Stimulated activated CD8-positive, alpha-beta memory T cell treated with anti-CD3 and anti-CD28 coated beads, Interleukin-15, amount 100 ng/mL, for 4 hours (primary cell): Measurements from ENCODE around the gene CACNA2D1.

Experiments
- DNase-seq, 2 donors: peaks; one replicate each; pipeline ENCODE4 v3.0.0-alpha.2; 2020; ENCODE audit warnings: low read depth in 2 of 2

The CACNA2D1 gene

GRCh38 chr7:82226191-82226590, 217.4 kb downstream of the CACNA2D1 start:
- DNase-seq: no peak

DNA sequence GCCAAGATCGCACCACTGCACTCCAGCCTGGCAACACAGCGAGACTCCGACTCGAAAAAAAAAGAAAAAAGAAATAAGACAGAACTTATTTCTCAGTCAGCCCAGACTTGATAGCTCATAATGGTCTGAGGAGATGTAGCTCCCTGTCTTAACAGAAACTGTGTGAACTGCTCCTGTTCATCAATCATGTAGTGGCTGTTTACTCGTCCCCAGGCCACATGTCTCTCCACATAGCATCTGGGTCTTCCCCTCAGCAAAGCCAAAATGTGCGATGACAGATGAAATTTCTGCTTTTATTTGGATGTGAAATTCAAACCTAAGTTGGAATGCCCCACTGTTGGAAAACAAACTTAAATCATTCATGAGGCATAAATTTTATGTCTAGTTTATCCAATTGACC, 219.0 kb downstream of the CACNA2D1 start:
- DNase-seq: no peak

DNA sequence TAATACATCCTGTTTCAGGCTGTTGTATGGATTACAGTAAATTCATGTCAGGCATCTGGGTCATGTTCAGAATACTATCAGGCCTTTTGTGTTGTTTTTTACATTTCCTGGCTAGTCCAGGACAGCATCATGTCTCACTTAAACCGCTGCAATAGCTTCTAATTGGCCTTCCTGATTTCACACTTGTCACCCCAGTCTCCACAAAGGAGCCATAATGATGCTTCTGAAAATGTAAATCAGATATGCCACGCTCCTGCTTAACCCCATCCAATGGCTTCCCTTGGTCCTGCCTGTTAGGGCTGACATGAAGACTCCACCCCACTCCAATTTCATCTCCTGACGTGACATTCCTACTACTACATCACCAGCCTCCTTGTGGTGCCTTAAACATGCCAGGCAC, 220.0 kb downstream of the CACNA2D1 start:
- DNase-seq: no peak

DNA sequence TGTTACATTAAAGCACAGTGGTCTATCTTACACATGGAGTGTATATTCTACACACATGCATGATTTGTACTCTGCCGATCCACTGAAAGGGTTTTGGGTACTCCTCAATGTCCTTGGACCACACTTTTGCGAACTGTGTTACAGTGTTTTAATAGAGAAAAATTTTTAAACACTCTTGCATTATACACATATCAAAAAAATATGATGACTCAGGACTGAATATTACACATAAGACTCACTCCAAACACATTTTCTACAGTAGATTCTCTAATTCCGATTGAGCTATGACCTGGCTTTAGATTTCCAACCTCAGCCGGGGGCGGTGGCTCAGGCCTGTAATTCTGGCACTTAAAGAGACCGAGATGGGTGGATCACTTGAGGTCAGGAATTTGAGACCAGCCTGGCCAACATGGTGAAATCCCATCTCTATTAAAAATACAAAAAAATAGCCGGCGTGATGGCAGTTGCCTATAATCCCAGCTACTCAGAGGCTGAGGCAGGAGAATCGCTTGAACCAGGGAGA, 222.4 kb downstream of the CACNA2D1 start:
- DNase-seq: no peak

- no peak for DNase-seq
Observed at GRCh38 chr7:82212466-82212865, 231.1 kb downstream of the CACNA2D1 start.

DNA sequence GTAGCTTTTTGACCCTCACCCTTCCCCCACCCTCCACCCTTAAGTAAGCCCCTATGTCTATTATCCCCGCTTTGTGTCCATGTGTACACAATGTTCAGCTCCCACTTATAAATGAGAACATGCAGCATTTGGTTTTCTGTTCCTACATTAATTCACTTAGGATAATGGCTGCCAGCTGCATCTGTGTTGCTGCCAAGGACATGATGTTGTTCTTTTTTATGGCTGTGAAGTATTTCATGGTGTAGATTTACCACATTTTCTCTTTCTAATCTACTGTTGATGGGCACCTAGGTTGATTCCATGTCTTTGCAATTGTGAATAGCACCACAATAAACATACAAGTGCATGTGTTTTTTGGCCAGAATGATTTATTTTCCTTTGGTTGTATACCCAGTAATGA, 232.2 kb downstream of the CACNA2D1 start:
- no peak for DNase-seq

DNA sequence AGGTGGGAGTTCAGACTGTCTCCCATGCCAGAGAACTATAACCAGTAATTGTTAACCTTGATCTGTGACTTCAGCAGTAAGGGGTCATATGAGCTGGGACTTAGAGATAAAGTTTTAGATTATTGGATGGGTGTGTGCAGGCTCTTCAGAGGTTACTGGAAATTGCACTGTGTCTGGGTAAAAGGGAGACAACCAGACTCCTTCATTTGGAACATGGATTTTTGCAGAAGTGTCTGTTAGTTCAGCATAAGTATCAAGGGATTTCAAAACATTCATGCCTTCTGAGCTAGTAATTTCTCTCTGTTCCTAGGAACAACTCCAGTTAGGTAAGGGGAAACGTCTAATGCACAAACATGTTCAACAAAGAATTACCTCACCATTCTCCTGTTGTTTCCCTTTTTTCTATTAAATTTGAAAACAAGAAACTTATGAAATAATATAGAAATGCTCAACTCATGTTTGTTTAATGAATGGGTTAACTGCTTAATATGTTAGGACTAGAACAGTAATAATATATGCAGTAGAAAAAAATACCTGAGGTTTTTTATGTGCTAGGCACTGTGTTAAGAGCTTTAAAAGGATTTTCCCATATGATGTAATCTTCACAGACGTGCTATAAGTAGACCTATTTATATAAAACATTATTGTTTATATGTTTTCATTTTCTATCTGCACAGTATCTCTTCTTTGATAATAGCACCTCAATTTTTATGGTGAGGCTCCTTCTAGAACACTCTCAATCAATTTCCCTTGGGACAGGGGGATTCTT, 233.0 kb downstream of the CACNA2D1 start:
- no peak for DNase-seq

DNA sequence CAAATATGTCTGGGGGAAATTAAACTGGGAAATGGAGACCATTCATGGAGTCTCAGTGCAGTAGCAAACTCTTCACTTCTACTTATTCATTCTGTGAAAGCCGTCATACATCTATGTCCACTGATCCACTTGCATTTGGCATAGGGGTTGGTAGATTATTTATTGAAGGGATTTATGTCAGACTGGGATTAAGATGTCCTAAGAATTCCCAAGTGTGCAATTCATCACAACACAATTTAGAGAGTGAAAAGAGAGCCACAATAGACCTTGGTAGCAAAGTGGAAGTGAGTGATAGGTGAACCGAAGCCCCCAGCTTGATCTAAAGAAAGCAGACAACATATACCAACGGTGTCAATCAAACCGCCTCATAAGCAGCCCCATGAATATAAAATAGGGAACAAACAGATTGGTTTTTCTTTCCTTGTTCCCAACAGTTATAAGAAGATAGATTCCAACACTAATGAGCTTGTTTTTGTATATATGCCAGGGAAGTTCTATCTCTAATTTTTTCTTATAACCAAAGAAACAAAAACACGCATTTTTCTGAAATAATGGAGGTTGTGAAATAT, 234.3 kb downstream of the CACNA2D1 start:
- DNase-seq: no peak

DNA sequence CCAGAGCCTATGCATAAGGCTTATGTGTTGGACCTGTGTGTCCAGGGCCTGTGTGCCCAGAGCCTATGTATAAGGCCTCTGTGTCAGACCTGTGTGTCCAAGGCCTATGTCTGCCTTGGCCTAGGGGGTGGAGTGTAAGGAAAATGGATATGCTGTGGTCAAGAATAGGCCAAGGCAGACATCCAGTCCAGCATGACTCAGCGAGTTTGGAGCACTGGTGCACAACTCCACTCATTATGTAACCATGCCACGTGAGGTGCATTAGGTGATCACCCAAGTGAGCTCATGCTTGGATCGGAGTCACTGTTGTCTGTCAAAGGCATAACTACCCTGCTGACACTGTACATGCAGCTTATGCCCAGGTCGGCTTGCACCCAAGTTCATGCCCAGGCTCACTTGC, 238.9 kb downstream of the CACNA2D1 start:
- DNase-seq: no peak

DNA sequence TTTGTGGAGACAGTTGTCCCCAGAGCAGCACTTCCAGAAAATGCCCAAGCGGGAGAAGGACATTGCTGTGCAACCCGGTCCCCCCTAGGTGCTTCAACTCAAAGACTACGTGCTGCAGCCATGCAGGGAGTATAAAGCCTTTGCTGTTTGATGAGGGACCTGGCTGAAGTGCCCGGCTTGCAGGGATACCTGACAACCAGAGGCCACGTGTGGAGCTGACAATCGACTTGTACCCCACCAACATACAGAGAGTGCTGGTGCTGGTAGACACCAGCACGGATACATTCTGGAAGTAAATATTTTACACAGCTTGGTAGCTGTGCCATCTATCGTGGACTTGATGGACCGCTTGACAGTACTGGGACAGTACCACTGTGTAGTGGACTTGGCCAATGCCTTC, 240.6 kb downstream of the CACNA2D1 start:
- no peak for DNase-seq

- no peak for DNase-seq
Observed at GRCh38 chr7:82202107-82202506, 241.5 kb downstream of the CACNA2D1 start.

- no peak for DNase-seq
Observed at GRCh38 chr7:82200601-82201000, 243.0 kb downstream of the CACNA2D1 start.

GRCh38 chr7:82194016-82194643, 249.4 kb downstream of the CACNA2D1 start:
- DNase-seq: no peak

DNA sequence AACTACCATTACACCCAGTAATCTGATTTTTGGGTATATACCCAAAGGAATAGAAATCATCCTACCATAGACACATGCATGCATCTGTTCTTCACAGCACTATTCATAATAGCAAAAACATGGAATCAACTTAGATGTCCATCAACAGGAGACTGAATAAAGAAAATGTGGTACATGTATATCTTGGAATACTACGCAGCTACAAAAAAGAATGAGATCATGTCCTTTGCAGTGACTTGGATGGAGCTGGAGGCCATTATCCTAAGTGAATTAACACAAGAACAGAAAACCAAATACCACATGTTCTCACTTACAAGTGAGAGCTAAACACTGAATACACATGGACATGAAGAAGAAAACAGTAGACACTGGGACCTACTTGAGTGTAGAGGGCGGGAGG, 254.9 kb downstream of the CACNA2D1 start:
- DNase-seq: no peak

DNA sequence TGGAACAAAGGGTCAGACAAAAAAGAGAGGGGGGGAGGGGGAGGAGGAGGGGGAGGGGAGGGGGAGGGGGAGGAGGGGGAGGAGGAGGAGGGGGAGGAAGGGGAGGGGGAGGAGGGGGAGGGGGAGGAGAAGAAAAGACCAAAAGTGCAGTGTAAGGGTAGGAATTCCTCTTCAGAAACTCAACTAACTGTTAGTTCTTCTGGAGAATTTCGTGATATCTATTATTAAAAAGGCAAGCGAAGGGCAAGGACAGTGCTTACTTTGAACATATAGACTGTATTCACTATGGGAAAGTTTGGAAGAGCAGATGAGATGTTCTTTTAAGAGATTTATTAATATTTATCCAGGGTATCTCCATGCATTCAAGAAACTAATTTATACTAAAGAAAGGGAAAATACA, 258.1 kb downstream of the CACNA2D1 start:
- no peak for DNase-seq

DNA sequence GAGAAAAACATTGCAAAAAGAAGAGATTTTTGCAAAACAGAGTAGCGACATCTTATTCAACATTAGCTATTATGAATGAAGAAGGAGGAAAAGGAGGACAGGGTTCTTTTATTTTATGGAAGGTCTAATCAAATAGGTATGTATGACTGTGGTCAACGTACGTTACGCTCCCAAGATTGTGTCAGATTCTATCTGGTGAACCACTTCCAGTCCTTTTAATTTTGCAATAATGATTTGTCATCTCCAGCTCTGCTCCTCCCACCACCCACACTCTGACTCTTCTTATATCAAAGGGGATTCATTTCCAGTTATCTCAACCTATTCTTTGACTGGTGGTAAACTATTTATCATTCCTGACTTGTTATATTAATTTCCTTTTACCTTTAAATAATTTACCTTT, 259.9 kb downstream of the CACNA2D1 start:
- no peak for DNase-seq

- no peak for DNase-seq
Observed at GRCh38 chr7:82179311-82179710, 264.3 kb downstream of the CACNA2D1 start.

DNA sequence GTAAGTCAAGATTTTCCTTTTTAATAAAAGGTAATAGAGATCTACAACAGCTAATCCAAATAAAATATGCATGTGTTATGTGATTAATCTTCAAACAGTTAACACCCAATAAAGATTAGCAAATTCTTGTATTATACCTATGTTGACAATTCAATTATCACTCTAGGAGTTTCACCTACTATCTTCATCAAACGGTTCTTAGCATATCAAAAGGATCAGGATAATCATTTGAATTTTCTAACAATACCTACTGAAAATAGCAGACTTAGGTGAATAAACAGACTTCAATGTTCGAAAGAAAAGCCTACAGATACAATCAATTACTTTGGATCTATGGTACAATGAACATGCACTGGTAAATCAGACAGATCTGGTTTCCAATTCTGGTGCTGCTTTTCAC, 268.3 kb downstream of the CACNA2D1 start:
- DNase-seq: no peak

- no peak for DNase-seq
Observed at GRCh38 chr7:82173400-82174021, 270.1 kb downstream of the CACNA2D1 start.

- no peak for DNase-seq
Observed at GRCh38 chr7:82172881-82173280, 270.7 kb downstream of the CACNA2D1 start.

DNA sequence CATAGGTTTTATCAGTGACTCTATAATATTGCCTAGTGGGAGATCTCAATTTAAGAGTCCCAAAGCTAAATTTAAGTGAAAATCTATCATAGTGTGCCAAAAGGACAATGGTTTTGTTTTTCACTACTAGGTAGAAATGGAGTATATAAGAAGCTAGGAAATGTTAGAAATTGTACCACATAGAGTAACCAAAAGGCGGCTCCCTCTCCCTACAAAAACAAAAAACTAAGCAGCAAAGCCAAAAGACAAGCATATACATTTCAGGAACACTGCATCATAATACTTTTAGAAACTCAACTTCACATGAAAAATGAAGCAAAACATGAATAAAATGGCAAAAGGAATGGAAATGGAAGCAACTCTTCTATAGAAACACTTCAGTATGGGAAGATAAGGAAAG, 271.6 kb downstream of the CACNA2D1 start:
- DNase-seq: no peak

DNA sequence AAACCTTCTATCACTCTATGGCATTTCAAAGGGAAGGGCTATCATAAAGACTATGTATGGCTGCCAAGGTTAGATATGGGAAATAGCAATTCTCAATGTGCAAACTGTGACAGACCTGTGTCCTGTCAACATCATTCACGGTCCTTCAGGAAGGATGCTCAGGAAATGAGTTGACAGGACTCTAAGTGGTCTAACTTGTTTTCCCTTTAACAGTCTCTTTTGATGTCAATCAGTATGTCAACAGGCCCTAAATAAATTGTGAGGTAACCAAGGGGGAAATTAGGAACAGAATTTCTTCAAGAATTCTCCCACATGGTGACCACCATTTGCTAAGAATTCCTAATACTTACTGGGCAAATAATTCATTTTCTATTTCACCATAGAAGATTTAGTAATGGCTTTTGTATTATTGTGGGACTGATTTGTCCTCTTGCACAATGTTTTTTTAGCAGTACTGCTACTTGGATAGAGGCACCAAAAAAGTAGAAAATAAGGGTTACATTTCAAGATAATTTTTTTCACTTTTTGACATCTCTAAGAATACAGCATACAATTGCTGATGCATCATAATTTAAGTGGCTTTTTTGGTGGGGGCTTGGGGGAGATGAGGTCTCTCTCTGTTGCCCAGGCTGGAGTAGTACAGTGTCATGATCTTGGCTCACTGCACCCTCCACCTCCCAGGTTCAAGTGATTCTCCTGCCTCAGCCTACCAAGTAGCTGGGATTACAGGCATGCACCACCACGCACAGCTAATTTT, 275.8 kb downstream of the CACNA2D1 start:
- no peak for DNase-seq
